K562 (cell line): Measurements from ENCODE around the gene GANAB. TPM values are rescaled to one million over a fixed set of nuclear protein-coding genes. Genes with fewer than 3 reads are reported as not detected.

Experiments
- ATAC-seq: fragments of 200-7000 bp; cut with Tn5 transposase; 3 replicates; pipeline ENCODE4 v1.9.1; 2020; ENCODE audit warnings: moderate library complexity
- BruUV-seq: library from RNA; stranded (reverse); fragments of 400-500 nt; replicated peaks from 2 replicates; lab custom pipeline; 2021; lab: Mats Ljungman, UMichigan
- CTCF ChIA-PET: fragments of 300-600 bp; formaldehyde crosslinking; extraction: SDS; loops from one replicate; lab custom pipeline; 2021; ENCODE audit warnings: low intra/inter-chr PET ratio; lab: Yijun Ruan, JAX
- POLR2A ChIA-PET: fragments of 300-600, 350-650 bp; sonication (Branson Sonifier 250); formaldehyde crosslinking; extraction: SDS; loops from one replicate; lab custom pipeline; 2021; ENCODE audit warnings: antibody characterized with exemption, inconsistent platforms; lab: Yijun Ruan, JAX
- DNase-seq, 4 experiments: peaks; one replicate each; pipeline versions ENCODE4 v3.0.0 to v3.0.0-alpha.2; 2011 to 2018; ENCODE audit warnings: low spot score in 3 of 4, mixed read lengths in 3 of 4; ENCODE audit errors: extremely low read depth in 1 of 4
- FAIRE-seq: peaks from 2 replicates; lab custom pipeline; 2011; peaks lifted over from hg19 to GRCh38; lab: Jason Lieb, UNC
- H2AFZ ChIP-seq: 2 replicates; pipeline ENCODE4 v1.6.0; 2011; ENCODE audit warnings: low read depth, low read length, control low read depth, inconsistent platforms
- H3K27ac ChIP-seq: fragments of 200-600 bp; 3 replicates; pipeline ENCODE4 v1.8.0; 2011; ENCODE audit warnings: low read depth, mild to moderate bottlenecking, control low read depth, inconsistent platforms, low read length, moderate library complexity, mixed read lengths; ENCODE audit errors: extremely low read depth
- H3K27me3 ChIP-seq, 2 experiments: fragments of 300-600 bp in 1 of 2; 2 replicates in 1 of 2; 3 replicates in 1 of 2; pipeline versions ENCODE4 v1.6.0 to v1.8.0; 2011; ENCODE audit warnings: inconsistent platforms in 2 of 2, low read length in 2 of 2, mild to moderate bottlenecking in 1 of 2, mixed read lengths in 1 of 2, moderate library complexity in 1 of 2; ENCODE audit not compliant: control insufficient read depth in 2 of 2, insufficient read depth in 2 of 2
- H3K36me3 ChIP-seq: fragments of 300-600 bp; 3 replicates; pipeline ENCODE4 v1.8.0; 2011; ENCODE audit warnings: mild to moderate bottlenecking, low read length, inconsistent platforms; ENCODE audit not compliant: control insufficient read depth, insufficient read depth
- H3K4me1 ChIP-seq, 2 experiments: fragments of 200-600 bp in 1 of 2; replicated peaks in 1 of 2; 2 replicates in 1 of 2; 3 replicates in 1 of 2; pipeline versions ENCODE4 v1.5.1 to v1.8.0; 2011; ENCODE audit warnings: inconsistent platforms in 2 of 2, low read length in 2 of 2, mild to moderate bottlenecking in 1 of 2, mixed read lengths in 1 of 2, moderate library complexity in 1 of 2; ENCODE audit not compliant: control insufficient read depth in 2 of 2, insufficient read depth in 2 of 2
- H3K4me2 ChIP-seq: 2 replicates; pipeline ENCODE4 v1.6.1; 2011; ENCODE audit warnings: low read length, control low read depth, inconsistent platforms, mixed read lengths; ENCODE audit not compliant: insufficient read depth
- H3K4me3 ChIP-seq: fragments of 200-600 bp; sonication (generic), shearing (Covaris generic); 2 replicates; pipeline ENCODE4 v1.5.1; 2016; ENCODE audit warnings: control low read depth, inconsistent platforms
- H3K79me2 ChIP-seq: fragments of 200-600 bp; 3 replicates; pipeline ENCODE4 v1.8.0; 2011; ENCODE audit warnings: low read length, inconsistent platforms; ENCODE audit not compliant: control insufficient read depth, insufficient read depth
- H3K9ac ChIP-seq, 2 experiments: 2 replicates each; pipeline versions ENCODE4 v1.6.0 to v1.6.1; 2011; ENCODE audit warnings: low read depth in 2 of 2, low read length in 2 of 2, control low read depth in 1 of 2, inconsistent platforms in 1 of 2, mild to moderate bottlenecking in 1 of 2, mixed read lengths in 1 of 2; ENCODE audit not compliant: insufficient read depth in 1 of 2
- H3K9me1 ChIP-seq: one replicate; pipeline ENCODE4 v1.6.0; 2011; ENCODE audit warnings: inconsistent platforms, mild to moderate bottlenecking, low read length, moderate library complexity; ENCODE audit not compliant: control insufficient read depth, insufficient read depth
- H3K9me3 ChIP-seq: replicated peaks from 2 replicates; pipeline ENCODE4 v1.5.1; 2011; ENCODE audit warnings: low read depth, low read length, inconsistent platforms; ENCODE audit not compliant: control insufficient read depth, insufficient read depth
- H4K20me1 ChIP-seq: replicated peaks from 2 replicates; pipeline ENCODE4 v1.6.1; 2011; ENCODE audit warnings: low read length, inconsistent platforms, mixed read lengths; ENCODE audit not compliant: control insufficient read depth, insufficient read depth
- ARNT ChIP-seq, 2 experiments: fragments of 450-650 bp; IDR thresholded peaks; 2 replicates each; pipeline ENCODE4 v1.6.1; 2016; ENCODE audit warnings: mild to moderate bottlenecking in 1 of 2
- CBX5 ChIP-seq: IDR thresholded peaks from 2 replicates; pipeline ENCODE4 v1.6.1; 2014; ENCODE audit warnings: low read depth, borderline replicate concordance
- CBX8 ChIP-seq: fragments of 200-600 bp; sonication (generic); IDR thresholded peaks from 2 replicates; pipeline ENCODE4 v1.6.1; 2012; ENCODE audit warnings: borderline replicate concordance, mixed run types, low read depth, mild to moderate bottlenecking, moderate library complexity, mixed read lengths, low read length, control low read depth, inconsistent platforms; ENCODE audit not compliant: poor library complexity, severe bottlenecking; ENCODE audit errors: extremely low read depth
- RBBP5 ChIP-seq: fragments of 200-600 bp; sonication (generic); IDR thresholded peaks from 2 replicates; pipeline ENCODE4 v1.6.1; 2012; ENCODE audit warnings: borderline replicate concordance, mild to moderate bottlenecking, low read length, control low read depth, inconsistent platforms; ENCODE audit not compliant: insufficient read depth, poor library complexity, severe bottlenecking
- SP1 ChIP-seq: sonication (generic); formaldehyde crosslinking; IDR thresholded peaks from 2 replicates; pipeline ENCODE4 v1.8.1; 2022; ENCODE audit warnings: mild to moderate bottlenecking, missing genetic modification reagents
- SRSF3 ChIP-seq: fragments of 200-400 bp; formaldehyde crosslinking; IDR thresholded peaks from 2 replicates; pipeline ENCODE4 v1.6.1; 2016; ENCODE audit warnings: mild to moderate bottlenecking, low read length, moderate library complexity; ENCODE audit not compliant: insufficient read depth
- ZBTB1 ChIP-seq: sonication (generic); formaldehyde crosslinking; IDR thresholded peaks from 2 replicates; pipeline ENCODE4 v1.8.1; 2023; ENCODE audit warnings: missing genetic modification reagents, low read depth, mild to moderate bottlenecking, borderline replicate concordance
- ZC3H8 ChIP-seq: fragments of 450-650 bp; IDR thresholded peaks from 2 replicates; pipeline ENCODE4 v1.6.1; 2017
- ZNF165 ChIP-seq: fragments of 250-450 bp; sonication (Bioruptor Pico); IDR thresholded peaks from 2 replicates; pipeline ENCODE4 v1.4.0; 2020; ENCODE audit warnings: borderline replicate concordance
- ZNF668 ChIP-seq: fragments of 250-450 bp; sonication (Bioruptor Pico); IDR thresholded peaks from 2 replicates; pipeline ENCODE4 v1.8.0; 2022; ENCODE audit warnings: mild to moderate bottlenecking, inconsistent platforms
- WGBS: fragments of 100-300 bp; shearing (Covaris generic); methylation state at CpG from one replicate; pipeline ENCODE4 v1.1.6; 2016; ENCODE audit warnings: low coverage, mixed read lengths; ENCODE audit not compliant: insufficient coverage; ENCODE audit errors: missing lambda C conversion rate; 5-methylcytosine and 5-hydroxymethylcytosine counted together
- in situ Hi-C: fragments of 300-500 bp; cut with MboI; formaldehyde crosslinking; loops from 4 replicates; pipeline ENCODE4 v1.15.0; 2018; ENCODE audit warnings: inconsistent platforms, mixed read lengths
- intact Hi-C: fragments of 100-400 bp; cut with micrococcal nuclease; formaldehyde crosslinking; loops from 2 replicates; pipeline ENCODE4 v1.14.2; 2022
- polyA plus RNA-seq, 8 experiments: library from polyadenylated mRNA; depleted of rRNA in 4 of 8; stranded (reverse) in 5 of 8; unstranded in 3 of 8; fragments of >200 nt; fragmentation: Nextera tagmentation in 2 of 8; fragmentation: Illumina TruSeq in 1 of 8; extraction: Ambion mirVana in 2 of 8; extraction: Trizol in 1 of 8; gene quantifications; 2 replicates each; pipeline versions ENCODE4 v1.2.1 to v1.2.3, GENCODE V29; 2011 to 2014; ENCODE audit warnings: inconsistent platforms in 1 of 8, missing spikeins in 1 of 8
- total RNA-seq, 7 experiments: library from RNA; depleted of rRNA in 6 of 7; stranded (reverse); fragments of >200 nt in 6 of 7; fragmentation: Illumina TruSeq in 2 of 7; extraction: Trizol in 2 of 7; gene quantifications; 2 replicates each; pipeline versions ENCODE4 v1.2.1 to v1.2.3, GENCODE V29; 2011 to 2021; ENCODE audit warnings: low replicate concordance in 1 of 7
- TF ChIP-seq, protein P1 (sequence below): IDR thresholded peaks from 3 replicates; pipeline ENCODE4 v1.6.1; 2011; ENCODE audit warnings: borderline replicate concordance, mild to moderate bottlenecking; ENCODE audit not compliant: insufficient read length, insufficient read depth
- TF ChIP-seq, protein P2 (sequence below): fragments of 150-350 bp; IDR thresholded peaks from 2 replicates; pipeline ENCODE4 v1.6.1; 2014; ENCODE audit warnings: low read depth, mild to moderate bottlenecking, low read length, borderline replicate concordance

The GANAB gene
- total and polyA plus RNA-seq, 9 of the 15 experiments (the other 6 are each of a cell fraction or from before 2014, with no cell fraction given) = 6.5 to 284 (median 161) TPM

DNA sequence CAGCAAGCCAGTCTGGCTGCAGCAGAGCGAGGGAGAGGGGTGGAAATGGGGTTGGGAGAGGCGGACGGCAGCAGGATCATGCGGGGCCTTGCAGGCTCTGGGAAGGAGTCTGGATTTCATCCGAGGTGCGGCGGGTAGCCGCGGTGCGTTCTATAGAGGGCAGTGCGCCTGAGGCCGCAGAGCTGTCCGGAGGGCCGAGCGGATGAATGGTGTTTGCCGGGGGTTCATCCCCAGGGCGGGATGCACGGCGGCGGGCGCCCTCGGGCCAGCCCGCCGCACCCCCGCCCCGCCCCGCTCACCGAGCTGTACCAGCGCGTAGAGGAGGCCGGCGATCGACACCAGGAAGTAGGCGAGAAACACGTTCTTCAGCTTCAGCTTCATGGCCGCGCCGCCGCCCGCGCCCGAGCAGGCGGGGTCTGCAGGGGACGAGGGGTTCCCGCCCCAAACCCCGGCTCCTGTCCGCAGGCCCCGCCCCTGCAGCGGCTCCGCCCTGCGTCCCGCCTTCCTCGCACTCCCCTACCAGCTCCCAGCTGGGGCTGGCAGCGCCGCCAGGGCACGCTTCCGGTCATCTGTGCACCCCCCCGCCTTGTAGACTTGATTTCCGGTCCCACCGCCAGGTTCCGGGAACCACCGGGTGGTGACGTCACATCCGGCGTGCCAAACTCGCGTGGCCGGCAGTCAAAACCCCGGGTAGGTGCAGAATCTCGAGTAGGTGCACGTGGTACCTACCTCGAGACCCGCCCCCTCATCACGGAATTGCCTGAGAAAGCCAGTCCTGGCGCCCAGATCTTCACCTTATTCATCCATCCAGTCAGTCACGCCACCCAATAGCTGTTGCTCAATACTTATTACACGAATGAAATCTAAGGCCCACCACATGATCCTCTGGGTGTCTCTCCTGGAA is 24.6 kb downstream of the GANAB start, which contains the start of gene B3GAT3:
TSS of gene B3GAT3 (minus strand) at position 420 of the 904 bp plus-strand sequence. CDS start at position 381, 39 bp downstream.
- FAIRE-seq = peak; percentile 94
- TF ChIP-seq RBBP5 = peak; percentile 42
- TF ChIP-seq SRSF3 = no peak
- TF ChIP-seq ZNF668 (CRISPR knock-in tag) = no peak
- TF ChIP-seq ARNT (IDR thresholded peaks at IDR 0.05) = peak in 1 of 2 experiments; percentile 74; a peak in 1 of 4 replicates
- TF ChIP-seq, protein P1, sequence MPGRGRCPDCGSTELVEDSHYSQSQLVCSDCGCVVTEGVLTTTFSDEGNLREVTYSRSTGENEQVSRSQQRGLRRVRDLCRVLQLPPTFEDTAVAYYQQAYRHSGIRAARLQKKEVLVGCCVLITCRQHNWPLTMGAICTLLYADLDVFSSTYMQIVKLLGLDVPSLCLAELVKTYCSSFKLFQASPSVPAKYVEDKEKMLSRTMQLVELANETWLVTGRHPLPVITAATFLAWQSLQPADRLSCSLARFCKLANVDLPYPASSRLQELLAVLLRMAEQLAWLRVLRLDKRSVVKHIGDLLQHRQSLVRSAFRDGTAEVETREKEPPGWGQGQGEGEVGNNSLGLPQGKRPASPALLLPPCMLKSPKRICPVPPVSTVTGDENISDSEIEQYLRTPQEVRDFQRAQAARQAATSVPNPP = no peak
- no peak for TF ChIP-seq ZC3H8
- no peak for TF ChIP-seq CBX5
- TF ChIP-seq, protein P2, sequence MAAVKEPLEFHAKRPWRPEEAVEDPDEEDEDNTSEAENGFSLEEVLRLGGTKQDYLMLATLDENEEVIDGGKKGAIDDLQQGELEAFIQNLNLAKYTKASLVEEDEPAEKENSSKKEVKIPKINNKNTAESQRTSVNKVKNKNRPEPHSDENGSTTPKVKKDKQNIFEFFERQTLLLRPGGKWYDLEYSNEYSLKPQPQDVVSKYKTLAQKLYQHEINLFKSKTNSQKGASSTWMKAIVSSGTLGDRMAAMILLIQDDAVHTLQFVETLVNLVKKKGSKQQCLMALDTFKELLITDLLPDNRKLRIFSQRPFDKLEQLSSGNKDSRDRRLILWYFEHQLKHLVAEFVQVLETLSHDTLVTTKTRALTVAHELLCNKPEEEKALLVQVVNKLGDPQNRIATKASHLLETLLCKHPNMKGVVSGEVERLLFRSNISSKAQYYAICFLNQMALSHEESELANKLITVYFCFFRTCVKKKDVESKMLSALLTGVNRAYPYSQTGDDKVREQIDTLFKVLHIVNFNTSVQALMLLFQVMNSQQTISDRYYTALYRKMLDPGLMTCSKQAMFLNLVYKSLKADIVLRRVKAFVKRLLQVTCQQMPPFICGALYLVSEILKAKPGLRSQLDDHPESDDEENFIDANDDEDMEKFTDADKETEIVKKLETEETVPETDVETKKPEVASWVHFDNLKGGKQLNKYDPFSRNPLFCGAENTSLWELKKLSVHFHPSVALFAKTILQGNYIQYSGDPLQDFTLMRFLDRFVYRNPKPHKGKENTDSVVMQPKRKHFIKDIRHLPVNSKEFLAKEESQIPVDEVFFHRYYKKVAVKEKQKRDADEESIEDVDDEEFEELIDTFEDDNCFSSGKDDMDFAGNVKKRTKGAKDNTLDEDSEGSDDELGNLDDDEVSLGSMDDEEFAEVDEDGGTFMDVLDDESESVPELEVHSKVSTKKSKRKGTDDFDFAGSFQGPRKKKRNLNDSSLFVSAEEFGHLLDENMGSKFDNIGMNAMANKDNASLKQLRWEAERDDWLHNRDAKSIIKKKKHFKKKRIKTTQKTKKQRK = no peak
- TF ChIP-seq SP1 (CRISPR knock-in tag) = peak; percentile 88
- no peak for TF ChIP-seq CBX8
- no peak for TF ChIP-seq ZBTB1
- TF ChIP-seq ZNF165 (CRISPR knock-in tag) = no peak

More for the DNA sequence above, 24.6 kb downstream of the GANAB start, which contains the start of gene B3GAT3:
- Histone ChIP-seq H3K36me3 (peaks cover 34% of the 10 kb centered on the region), H3K79me2 (peaks cover 20% of the 10 kb centered on the region), H4K20me1 (no peaks in the 10 kb centered on the region), H3K9ac (peak within 1 kb of the TSS; percentile 85 to 93), H2AFZ (peak within 1 kb of the TSS; percentile 79), H3K27me3 (no peaks in the 10 kb centered on the region), H3K27ac (peak within 1 kb of the TSS; percentile 84), H3K4me1 (peaks cover 12 to 13% of the 10 kb centered on the region in 2 experiments; a peak in 4 of 5 replicates), H3K4me2 (peak within 1 kb of the TSS; percentile 93), H3K9me1 (no peaks in the 10 kb centered on the region), H3K4me3 (peak within 1 kb of the TSS; percentile 73), H3K9me3 (no peaks in the 10 kb centered on the region)
- intact Hi-C loops = loop anchor here (1.0 kb wide), 1 partner anchor 105 kb away; the partner anchor contains the start of gene HNRNPUL2
- POLR2A ChIA-PET = interaction anchor here (1.1 to 2.6 kb wide), 13 partner anchors 8 to 233 kb away, joined by 3 to 24 read pairs (median 5); partner anchors contain the start of genes C11orf98, CSKMT, GANAB and LBHD1
- CTCF ChIA-PET = interaction anchor here (1.6 kb wide), 1 partner anchor 10 kb away, joined by 14 read pairs; the partner anchor contains the start of gene EML3
- no TSS peak for BruUV-seq
- DNase-seq (peak; percentile 97 to 99 (median 98)), ATAC-seq (peak; percentile 98)
- in situ Hi-C loops = loop anchor here (10.0 kb wide), 1 partner anchor 1197 kb away; the partner anchor contains the start of gene CPSF7
- WGBS = 1% methylated on average over 56 of the region's 77 CpGs
